ENCODE measurements around the gene ZC3HAV1.

DNA sequence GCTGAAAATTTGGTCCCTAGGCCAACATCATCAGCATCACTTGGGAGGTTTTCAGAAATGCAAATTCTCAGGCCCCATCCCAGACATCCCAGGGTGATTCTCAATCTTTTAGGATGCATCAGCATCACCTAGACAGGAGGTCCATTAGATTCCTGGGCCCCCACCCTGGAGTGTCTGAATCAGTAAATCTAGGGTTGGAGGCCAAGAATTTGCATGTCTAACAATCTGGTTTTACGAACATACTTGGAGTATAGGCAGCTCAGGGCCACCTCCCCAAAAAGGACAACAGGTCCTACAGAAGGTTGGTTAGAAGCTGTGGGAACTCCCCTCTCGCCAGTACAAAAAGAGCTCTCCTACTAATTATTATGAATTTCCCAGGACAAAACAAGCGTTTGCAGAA lies 15.5 kb downstream of the ZC3HAV1 start:
- TF ChIP-seq POLR2A (IDR thresholded peaks at IDR 0.05) = no peak
- TF ChIP-seq, protein P1, sequence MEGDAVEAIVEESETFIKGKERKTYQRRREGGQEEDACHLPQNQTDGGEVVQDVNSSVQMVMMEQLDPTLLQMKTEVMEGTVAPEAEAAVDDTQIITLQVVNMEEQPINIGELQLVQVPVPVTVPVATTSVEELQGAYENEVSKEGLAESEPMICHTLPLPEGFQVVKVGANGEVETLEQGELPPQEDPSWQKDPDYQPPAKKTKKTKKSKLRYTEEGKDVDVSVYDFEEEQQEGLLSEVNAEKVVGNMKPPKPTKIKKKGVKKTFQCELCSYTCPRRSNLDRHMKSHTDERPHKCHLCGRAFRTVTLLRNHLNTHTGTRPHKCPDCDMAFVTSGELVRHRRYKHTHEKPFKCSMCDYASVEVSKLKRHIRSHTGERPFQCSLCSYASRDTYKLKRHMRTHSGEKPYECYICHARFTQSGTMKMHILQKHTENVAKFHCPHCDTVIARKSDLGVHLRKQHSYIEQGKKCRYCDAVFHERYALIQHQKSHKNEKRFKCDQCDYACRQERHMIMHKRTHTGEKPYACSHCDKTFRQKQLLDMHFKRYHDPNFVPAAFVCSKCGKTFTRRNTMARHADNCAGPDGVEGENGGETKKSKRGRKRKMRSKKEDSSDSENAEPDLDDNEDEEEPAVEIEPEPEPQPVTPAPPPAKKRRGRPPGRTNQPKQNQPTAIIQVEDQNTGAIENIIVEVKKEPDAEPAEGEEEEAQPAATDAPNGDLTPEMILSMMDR (IDR thresholded peaks at IDR 0.05) = no peak
